ENCODE measurements around the gene SIGLEC11. TPM values are rescaled to one million over a fixed set of nuclear protein-coding genes. Genes with fewer than 3 reads are reported as not detected.
"Not testable (repeated sequence)": the region's sequence is repeated elsewhere in the genome, so short reads cannot be mapped to it uniquely, and the experiment has no call there.

The SIGLEC11 gene
- polyA plus RNA-seq, 1 donor: 4.1 TPM

DNA sequence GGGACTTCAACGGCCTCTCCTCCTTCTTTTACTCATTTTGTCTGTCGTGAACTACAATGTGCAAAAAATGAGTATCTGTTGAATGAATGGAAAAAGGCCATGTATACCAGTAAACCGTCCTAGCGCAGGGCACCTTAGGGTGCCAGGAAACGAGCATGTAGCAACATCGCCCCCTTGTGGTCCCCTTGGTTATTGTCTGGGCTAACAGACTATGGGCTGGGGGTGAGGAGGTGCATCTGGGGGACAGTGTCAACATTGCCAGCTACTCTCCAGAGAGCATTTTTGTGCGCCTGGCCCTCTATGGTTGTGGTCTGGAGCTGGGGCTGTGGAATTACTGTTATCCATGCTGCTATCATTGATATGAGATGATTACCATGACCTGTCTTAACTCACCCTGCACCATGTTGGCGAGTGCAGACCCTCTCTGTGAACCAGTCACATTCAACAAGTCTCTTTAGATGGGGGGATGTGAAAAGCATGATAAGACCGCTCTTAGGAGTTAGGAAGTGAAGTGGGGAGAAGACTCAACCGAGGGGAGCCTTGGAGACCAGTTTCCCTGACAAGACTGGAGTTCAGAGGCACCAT lies 22.8 kb upstream of the SIGLEC11 start:
- DNase-seq: peak; percentile 19

DNA sequence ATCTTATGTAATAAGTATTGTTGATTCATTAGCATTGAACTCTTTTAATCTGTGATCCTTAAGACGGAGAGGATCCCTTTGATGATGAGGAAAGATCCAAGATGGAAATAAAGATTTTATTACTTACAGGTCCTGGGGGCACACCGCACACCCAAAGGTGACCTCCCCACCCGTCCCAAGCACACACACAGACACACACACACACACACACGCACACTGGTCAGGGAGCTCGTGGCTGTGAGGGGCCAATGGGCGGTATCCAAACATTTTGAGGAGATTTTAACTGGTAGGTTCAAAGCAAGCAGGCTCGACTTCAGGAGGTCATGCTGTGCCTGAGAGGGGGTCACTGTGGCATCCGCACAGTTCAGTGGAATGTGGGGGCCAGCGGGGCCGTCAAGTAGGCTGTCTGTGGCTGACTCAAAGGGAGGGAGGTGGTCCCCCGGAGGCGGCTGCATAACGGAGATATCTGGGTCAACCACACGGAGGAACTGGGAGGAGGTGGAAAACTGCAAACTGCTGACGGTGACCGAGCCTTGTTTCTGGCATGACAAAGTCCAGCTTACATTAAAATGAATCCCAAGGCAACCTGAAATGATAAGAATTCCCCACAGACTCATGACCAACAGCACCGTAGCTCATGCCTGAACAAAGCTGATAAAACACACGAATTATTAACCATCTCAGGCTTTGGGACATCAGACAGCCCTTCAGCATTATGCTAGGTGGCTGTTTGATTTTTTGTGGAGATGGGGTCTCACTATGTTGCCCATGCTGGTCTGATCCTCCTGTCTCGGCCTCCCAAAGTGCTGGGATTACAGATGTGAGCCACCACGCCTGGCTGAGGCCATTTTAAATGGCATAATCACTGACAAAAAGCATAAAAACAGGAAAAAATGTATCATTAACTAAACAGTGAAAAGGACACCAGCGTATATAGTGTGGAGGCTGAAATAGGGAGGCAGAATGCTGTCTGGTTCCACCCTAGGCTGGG lies 20.9 kb upstream of the SIGLEC11 start:
- no peak for DNase-seq

DNA sequence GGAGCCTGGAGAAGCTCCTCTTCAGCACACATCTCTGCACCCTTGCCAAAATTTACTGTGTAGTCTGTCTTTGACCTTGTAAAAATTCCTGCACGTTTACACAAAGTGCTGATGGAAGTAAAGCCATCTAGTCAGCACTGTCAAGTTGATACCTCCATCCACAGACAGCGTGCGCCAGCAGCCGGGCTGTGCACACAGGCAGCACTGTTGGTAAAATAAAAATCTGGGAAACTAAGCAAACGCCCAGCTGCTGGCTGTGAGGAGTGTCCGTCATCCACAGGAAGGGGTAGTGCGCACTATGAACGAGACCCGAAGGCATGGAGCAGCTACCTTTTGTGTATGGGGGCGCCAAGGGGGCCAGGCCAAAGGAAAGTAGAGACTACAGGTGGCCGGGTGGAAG lies 17.4 kb upstream of the SIGLEC11 start:
- DNase-seq: no peak

DNA sequence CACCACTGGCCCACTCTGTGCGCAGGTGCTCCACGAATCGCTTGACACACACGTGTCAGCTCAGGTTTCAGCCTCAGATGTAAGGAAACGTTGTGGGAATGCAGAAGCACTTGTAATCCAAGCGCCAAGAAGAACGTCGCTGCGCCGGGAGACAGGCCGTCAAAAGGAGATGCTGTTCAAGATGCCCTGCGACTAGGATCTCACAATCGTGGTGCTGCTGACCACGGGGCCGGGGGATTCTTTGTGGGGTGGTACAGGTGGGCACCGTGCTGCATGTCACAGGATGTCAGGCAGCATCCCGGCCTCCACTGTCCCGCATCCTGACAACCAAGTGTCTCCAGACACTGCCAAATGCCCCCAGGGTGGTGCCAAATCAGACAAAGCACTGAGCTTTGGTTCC lies 16.9 kb upstream of the SIGLEC11 start:
- DNase-seq: no peak

DNA sequence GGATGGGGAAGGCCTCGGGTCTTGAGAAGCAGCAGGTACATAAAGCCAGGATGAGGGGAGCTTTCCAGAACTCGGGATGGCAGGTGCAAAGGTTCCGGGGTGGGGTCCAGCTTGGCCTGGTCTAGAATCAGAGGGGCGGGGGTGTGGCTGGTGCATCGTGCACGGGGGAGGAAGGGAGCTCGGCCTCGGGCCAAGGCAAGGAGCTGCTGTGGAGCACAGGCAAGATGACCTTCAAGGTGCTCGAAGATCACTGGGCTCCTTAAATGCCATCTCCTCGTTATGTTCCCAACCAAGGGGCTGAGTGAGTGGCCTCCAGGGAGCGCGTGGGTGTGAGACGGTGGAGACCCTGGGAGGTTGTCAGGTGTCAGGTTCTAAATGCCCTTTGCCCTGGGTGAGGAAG lies 16.1 kb upstream of the SIGLEC11 start:
- no peak for DNase-seq

DNA sequence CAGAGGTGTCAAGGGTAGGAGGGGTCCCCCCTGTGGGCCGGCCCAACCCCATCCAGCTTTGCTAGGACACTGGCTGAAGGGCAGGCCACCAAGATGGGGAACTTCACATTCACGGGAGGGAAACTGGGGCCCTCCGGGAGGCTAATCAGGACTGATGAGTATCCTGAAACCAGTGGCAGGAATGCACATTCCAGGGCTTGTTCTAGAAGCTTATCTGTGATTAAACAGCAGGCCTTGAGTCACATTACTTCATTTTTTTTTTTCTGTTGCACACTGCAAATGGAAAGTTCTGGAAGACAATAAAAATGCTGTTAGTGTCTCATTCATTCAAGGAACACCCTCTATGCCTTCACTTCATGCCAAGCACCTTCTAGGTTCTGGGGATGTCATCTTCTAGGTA lies 15.5 kb upstream of the SIGLEC11 start:
- no peak for DNase-seq

DNA sequence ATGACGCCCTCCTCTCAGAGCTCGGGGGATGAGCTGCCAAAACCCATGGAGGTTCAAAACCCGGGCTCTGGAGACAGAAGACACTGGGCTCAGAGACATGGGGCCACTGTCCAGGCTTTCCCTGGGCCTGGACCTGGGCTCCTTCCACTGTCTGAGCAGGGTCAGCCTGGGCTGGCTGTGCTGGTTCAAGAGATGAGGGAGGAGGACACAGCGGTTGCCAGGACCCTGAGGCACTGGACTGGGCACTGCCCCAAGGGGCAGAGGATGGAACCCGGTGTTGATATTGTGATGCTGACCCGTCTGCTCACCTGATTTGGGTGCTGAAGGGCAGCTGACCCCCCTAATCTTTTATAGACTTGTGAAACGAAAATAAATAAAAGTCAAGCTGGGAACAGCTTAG lies 14.1 kb upstream of the SIGLEC11 start:
- no peak for DNase-seq

DNA sequence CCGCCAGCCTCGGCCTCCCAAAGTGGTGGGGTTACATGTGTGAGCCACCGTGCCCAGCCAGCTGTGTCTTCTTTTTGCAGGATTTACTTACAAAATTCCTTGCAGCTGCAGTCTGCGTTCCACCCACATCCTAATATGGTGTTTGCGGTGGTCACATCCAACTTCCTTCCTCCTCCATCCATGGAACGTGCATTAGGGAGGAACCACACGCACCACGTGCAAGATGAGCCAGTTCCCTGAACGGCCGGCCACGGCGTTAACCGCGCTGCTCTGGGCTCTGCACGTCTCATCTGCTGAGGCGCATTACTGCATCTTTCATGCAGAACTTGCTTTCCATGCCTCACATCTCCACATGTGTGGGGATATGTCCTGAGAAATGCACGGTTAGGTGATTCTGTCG lies 13.0 kb upstream of the SIGLEC11 start:
- DNase-seq: no peak

DNA sequence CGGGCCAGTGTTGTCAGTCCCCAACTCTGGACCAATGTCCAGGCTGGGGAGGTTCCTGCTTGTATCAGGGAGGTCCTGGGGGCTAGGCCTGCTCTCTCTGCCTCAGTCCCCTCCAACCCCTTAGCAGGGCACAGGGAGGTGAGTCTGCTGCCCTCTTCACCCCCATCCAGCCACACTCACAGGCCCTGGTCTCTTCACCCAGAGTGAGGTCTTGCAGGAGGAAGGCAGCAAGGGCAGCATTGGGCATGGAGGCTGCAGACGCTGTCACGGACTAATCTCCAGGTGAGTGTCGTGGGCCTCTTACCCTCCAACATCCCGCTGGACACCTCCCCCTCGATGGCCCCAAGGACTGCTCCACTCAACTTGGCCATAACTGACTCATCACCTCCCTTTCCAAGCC lies 11.9 kb upstream of the SIGLEC11 start:
- DNase-seq: no peak

DNA sequence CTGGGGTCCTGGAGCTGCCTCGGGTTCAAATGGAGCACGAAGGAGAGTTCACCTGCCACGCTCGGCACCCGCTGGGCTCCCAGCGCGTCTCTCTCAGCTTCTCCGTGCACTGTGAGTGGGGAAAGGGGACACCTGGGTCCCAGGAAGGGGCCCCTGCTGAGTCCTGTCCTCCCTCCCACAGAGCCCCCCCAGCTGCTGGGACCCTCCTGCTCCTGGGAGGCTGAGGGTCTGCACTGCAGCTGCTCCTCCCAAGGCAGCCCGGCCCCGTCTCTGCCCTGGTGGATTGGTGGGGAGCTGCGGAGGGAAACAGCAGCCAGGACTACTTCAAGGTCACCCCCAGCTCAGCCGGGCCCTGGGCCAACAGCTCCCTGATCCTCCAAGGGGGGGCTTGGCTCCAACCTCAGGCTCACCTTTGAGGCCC lies 11.0 kb upstream of the SIGLEC11 start:
- DNase-seq: no peak

DNA sequence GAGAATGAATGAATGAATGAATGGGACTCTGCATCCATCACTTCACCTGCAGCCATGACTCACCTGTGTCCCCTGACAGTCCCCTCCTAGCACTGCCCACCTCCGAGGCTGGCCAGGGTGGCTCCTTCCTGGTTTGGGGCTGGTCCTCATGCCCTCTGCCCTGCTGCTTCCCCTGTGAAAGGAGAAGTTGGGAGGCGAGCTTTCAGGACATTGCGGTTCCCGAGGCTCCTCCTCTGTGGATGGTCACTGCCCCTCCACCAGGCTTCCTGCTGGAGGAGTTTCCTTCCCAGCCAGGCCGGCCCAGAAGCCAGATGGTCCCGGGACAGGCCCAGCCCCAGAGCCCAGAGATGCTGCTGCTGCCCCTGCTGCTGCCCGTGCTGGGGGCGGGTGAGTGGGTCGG lies 8.4 kb upstream of the SIGLEC11 start:
- DNase-seq: not testable (repeated sequence)

DNA sequence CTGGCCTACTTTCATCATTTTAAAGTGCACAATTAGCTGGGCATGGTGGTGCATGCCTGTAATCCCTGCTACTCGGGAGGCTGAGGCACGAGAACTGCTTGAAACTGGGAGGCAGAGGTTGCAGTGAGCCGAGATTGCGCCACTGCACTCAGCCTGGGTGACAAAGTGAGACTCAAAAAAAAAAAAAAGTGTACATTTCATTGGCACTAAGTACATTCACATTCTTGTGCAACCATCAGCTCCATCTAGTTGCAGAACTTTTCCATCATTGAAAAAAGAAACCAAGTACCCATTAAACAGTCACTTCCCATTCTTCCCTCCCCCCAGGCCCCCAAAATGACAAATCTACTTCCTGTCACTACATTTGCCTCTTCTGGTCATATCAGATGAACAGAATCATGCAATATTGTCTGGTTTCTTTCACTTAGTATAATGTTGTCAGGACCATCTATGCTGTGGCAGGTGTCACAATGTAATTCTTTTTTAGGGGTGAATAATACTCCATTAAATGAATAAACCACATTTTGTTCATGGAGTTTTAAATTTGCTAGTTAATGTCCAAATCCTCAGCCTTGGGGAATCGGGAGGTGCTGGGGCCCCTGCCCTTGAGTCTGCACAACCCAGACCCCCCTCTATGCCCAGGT lies 7.4 kb upstream of the SIGLEC11 start:
- DNase-seq: no peak

DNA sequence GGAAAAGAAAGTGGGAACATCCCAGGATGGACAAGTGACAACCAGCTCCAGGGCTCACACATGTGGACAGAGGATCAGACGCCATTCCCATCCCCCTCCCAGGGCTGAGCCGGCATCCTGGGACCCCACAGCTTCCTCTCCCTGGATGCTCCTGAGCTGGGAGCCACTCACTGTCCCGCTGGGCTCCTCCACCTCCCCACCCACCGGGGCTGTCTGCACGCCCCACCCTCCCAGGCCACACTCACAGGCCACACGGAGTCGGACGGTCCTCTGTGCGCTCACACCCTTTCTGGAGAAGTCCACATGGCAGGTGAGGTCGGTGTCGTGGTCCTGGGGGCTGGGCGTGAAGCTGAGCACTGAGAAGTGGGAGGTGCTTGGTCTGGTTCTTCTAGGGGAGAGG lies 1.1 kb downstream of the SIGLEC11 start:
- DNase-seq: not testable (repeated sequence)

DNA sequence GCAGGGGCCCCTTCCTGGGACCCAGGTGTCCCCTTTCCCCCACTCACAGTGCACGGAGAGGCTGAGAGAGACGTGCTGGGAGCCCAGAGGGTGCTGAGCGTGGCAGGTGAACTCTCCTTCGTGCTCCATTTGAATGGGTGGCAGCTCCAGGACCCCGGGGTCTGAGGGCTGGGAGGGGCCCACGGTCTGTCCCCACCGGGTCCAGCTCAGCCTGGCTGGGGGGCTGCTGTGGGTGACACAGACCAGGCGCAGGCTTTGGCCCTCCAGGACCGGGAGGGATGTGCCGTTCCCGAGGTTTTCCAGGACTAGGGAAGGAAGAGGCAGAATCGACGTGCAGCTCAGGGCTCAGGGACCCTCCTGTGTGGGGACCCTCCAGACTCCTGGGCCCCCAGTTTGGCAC lies 2.4 kb downstream of the SIGLEC11 start:
- DNase-seq: not testable (repeated sequence)

DNA sequence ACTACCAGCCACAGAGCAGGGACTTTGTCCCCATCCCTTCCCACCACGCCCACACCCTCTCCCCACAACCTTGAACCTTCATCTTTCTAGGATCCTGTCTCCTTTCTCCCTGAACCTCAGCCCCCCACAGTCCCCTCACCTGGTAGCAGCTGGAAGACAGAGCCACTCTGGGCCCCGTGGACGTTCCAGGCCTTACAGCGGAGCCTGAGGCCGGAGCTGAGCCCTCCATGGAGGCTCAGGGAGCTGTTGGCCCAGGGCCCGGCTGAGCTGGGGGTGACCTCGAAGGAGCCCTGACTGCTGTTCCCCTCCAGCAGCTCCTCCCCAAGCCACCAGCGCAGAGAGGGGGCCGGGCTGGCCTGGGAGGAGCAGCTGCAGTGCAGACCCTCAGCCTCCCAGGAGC lies 2.8 kb downstream of the SIGLEC11 start:
- DNase-seq: not testable (repeated sequence)

DNA sequence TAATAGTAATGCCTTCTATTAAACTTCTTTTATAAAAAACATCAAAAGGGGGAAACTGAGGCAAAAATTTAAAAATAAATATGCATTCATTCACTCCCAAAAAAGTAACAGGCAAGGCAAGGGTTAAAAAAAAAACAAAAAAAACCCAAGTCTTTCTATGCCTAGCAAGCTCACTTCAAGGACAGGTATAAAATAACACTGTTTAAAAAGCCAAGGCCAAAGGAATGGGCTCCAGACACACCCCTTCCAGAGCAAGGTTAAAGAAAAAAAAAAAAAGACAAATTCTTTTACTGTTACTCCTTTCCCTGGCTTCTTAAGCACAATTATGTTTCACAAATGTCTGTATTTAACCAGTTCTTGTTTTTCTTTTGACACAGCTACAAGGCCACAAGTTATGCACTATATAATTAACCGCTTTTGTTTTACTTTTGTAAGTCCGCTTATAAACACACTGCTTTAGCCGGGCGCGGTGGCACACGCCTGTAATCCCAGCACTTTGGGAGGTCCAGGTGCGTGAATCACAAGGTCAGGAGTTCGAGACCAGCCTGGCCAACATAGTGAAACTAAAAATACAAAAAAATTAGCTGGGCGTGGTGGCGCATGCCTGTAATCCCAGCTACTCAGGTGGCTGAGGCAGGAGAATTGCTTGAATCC lies 3.6 kb downstream of the SIGLEC11 start:
- DNase-seq: no peak

DNA sequence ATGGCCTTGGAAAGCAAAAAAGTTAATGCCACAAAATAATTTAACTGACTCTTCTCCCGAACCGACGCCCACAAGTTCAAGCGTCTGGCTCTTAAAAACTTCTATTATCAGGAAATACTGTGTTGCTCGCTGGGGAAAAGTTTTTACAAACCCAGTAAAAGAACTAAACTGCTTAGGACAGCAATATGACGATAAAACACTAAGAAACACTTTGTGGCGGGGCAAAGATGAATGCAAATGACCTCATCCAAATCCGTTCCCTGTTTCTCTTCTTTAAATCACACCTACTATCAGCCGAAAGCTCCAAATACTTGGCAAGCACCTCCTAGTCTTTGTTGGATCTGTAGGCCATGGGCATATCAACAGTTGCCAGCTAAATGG lies 4.9 kb downstream of the SIGLEC11 start:
- DNase-seq: no peak

DNA sequence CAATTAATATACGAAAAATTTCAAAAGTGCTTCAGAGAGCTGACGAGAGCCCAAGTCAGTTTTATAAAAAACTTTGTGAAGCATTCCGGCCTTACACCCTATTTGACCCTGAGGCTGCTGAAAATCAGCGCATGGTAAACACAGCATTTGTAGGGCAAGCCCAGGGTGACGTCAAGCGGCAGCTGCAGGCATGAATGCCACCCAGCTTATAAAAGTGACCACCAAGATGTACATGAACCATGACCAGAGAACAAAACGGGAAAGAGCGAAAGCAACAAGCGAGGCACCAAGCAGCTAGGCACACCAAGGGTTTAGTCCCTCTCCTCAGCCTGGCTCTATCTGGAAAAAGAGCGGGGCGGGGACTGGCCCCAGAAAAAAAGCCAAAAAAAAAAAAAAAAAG lies 6.0 kb downstream of the SIGLEC11 start:
- DNase-seq: no peak

DNA sequence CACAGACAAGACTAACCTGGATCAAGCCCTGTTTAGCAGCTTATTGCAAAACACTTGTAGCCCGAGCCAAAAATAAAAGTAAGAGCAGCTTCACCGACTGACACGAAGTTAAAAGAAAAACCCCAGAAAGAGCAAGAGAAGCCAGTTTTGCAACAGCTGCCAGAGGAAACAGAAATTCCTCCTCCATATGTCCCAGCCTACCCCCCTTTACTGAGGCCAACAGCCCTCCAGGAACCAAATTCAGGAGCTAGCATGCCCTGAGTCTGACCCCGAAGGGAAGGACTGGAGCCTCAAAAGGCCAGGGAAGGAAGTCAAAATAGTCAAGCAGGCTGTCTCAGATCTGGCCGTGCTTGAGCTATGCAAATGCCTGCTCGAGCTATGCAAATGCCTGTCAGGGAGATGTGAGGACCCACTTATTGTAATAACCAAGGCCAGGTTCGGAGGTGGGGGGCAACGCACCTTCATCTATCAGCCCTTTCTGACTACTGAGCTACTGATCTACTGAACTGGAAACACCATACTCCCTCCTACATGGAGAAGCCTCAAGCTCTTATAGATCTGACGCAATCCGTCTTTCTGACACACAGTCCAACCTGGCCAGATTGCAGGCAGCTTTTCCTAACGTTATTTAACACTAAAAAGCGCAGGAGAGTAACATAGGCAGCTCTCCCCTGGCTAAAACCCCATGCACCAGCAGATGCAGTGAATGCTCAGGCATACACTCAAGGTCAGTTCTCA lies 6.7 kb downstream of the SIGLEC11 start:
- DNase-seq: peak; percentile 55

DNA sequence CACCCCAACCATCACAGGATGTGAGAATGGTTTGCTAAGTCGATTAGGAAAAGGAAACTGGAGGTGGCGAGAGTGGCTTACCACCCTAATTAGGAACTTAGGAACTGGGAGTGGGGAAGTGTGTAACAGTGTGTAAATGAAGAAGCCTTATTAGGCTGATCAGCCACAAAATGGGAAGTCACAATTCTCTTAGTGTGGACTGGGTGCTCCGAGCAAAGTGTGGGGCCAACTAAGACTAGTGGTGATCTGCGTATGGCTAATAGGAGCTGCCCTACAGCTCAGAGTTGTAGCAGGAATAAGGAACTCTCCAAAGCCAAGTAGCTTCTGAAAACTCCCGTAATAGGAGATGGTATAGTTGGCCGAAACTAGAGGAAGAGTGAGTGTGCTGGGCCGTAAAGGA lies 7.6 kb downstream of the SIGLEC11 start:
- no peak for DNase-seq

DNA sequence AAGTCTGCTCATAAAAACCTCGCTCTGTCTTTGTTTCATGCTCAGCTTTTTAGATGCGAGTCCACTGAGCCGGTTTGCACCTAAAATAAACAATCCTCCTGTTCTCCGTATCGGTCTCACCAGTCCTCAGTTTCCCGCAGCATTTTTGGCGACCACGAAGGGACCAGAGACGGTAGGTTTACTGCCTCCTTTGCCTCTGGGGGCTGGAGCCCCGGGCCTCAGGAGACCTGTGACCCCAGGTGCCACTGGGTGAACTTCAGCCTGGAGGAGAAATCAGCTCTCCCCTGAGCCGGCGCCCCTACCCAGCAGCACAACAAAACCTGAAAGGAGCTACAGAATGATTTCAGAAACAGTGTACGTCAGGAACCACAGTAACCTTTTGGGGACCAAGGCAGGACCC lies 8.1 kb downstream of the SIGLEC11 start:
- no peak for DNase-seq

DNA sequence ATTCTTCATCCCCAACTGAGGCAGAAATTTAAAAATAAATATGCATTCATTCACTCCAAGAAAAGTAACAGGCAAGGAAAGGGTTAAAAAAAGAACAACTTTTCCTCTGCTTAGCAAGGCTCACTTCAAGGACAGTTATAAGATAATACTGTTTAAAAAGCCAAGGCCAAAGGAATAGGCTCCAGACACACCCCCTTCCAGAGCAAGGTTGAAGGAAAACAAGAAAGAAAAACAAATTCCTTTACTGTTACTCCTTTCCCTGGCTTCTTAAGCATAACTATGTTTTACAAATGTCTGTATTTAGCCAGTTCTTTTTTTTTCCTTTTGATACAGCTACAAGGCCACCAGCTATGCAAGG lies 8.5 kb downstream of the SIGLEC11 start:
- DNase-seq: no peak

Data from left kidney (tissue), 2 donors.